SJCRH30 (cell line): ENCODE data around the gene TMEM121B. TPM values are rescaled to one million over a fixed set of nuclear protein-coding genes. Genes with fewer than 3 reads are reported as not detected.

Source experiments
- DNase-seq, 2 experiments: peaks; one replicate each; pipeline ENCODE4 v3.0.0-alpha.2; 2015 to 2020
- H3K27ac ChIP-seq: fragments of 250-450 bp; sonication (Bioruptor Pico); 2 replicates; pipeline ENCODE4 v1.5.1; 2020; ENCODE audit warnings: mild to moderate bottlenecking, moderate library complexity
- H3K27me3 ChIP-seq: fragments of 250-450 bp; sonication (Bioruptor Pico); 2 replicates; pipeline ENCODE4 v1.5.1; 2020; ENCODE audit warnings: mild to moderate bottlenecking, moderate library complexity
- H3K36me3 ChIP-seq: fragments of 250-450 bp; sonication (Bioruptor Pico); 2 replicates; pipeline ENCODE4 v1.5.1; 2020; ENCODE audit warnings: mild to moderate bottlenecking, moderate library complexity
- H3K4me1 ChIP-seq: fragments of 250-450 bp; sonication (Bioruptor Pico); 2 replicates; pipeline ENCODE4 v1.5.1; 2020; ENCODE audit warnings: mild to moderate bottlenecking, moderate library complexity
- H3K4me3 ChIP-seq: fragments of 250-450 bp; sonication (Bioruptor Pico); 2 replicates; pipeline ENCODE4 v1.5.1; 2020; ENCODE audit warnings: mild to moderate bottlenecking, moderate library complexity
- H3K9me3 ChIP-seq: fragments of 250-450 bp; sonication (Bioruptor Pico); replicated peaks from 2 replicates; pipeline ENCODE4 v1.5.1; 2020; ENCODE audit warnings: mild to moderate bottlenecking, moderate library complexity
- total RNA-seq: library from RNA; depleted of rRNA; stranded (reverse); fragments of >200 nt; shearing (Covaris generic); gene quantifications from 2 replicates; pipeline ENCODE4 v1.2.3, GENCODE V29; 2014

The TMEM121B gene
- total RNA-seq, 1 experiment from 2014 or later = 1.9 TPM

GRCh38 chr22:17097701-17098100 is 23.5 kb downstream of the TMEM121B start:
- Histone ChIP-seq H3K9me3 (no peaks in the 10 kb centered on the region), H3K27me3 (no peaks in the 10 kb centered on the region), H3K36me3 (0 out of 2 replicates have a peak, but pooled peaks cover 2% of the 10 kb centered on the region), H3K4me3 (no peak overlapping the region), H3K4me1 (no peaks in the 10 kb centered on the region), H3K27ac (no peak overlapping the region)
- DNase-seq = no peak

GRCh38 chr22:17097062-17097461 is 24.1 kb downstream of the TMEM121B start:
- H3K36me3 ChIP-seq = no peaks in the 10 kb centered on the region
- no peak for DNase-seq
- no peaks in the 10 kb centered on the region for H3K9me3 ChIP-seq
- no peaks in the 10 kb centered on the region for H3K27me3 ChIP-seq
- H3K27ac ChIP-seq = no peak overlapping the region
- H3K4me3 ChIP-seq = no peak overlapping the region
- no peaks in the 10 kb centered on the region for H3K4me1 ChIP-seq

- no peak overlapping the region for H3K27ac ChIP-seq
- H3K4me3 ChIP-seq = no peak overlapping the region
- no peaks in the 10 kb centered on the region for H3K36me3 ChIP-seq
- no peak for DNase-seq
- no peaks in the 10 kb centered on the region for H3K9me3 ChIP-seq
- no peaks in the 10 kb centered on the region for H3K4me1 ChIP-seq
- H3K27me3 ChIP-seq = no peaks in the 10 kb centered on the region
These were observed 25.1 kb downstream of the TMEM121B start for GRCh38 chr22:17096071-17096470.

- Histone ChIP-seq H3K9me3 (no peaks in the 10 kb centered on the region), H3K27me3 (no peaks in the 10 kb centered on the region), H3K36me3 (no peaks in the 10 kb centered on the region), H3K4me3 (no peak overlapping the region), H3K4me1 (no peaks in the 10 kb centered on the region), H3K27ac (no peak overlapping the region)
- peak in 1 of 2 experiments; percentile 37 for DNase-seq
These were observed 25.6 kb downstream of the TMEM121B start for GRCh38 chr22:17095538-17095937.

GRCh38 chr22:17093081-17093480 is 28.1 kb downstream of the TMEM121B start:
- peaks cover under 1% of the 10 kb centered on the region for H3K4me1 ChIP-seq
- no peaks in the 10 kb centered on the region for H3K27me3 ChIP-seq
- H3K36me3 ChIP-seq = no peaks in the 10 kb centered on the region
- H3K9me3 ChIP-seq = no peaks in the 10 kb centered on the region
- no peak overlapping the region for H3K4me3 ChIP-seq
- DNase-seq = no peak
- H3K27ac ChIP-seq = no peak overlapping the region

GRCh38 chr22:17091851-17092250 is 29.3 kb downstream of the TMEM121B start:
- Histone ChIP-seq H3K4me1 (peaks cover 10% of the 10 kb centered on the region), H3K27ac (no peak overlapping the region), H3K9me3 (no peaks in the 10 kb centered on the region), H3K36me3 (no peaks in the 10 kb centered on the region), H3K27me3 (no peaks in the 10 kb centered on the region), H3K4me3 (no peak overlapping the region)
- no peak for DNase-seq

- Histone ChIP-seq H3K27ac (no peak overlapping the region), H3K27me3 (no peaks in the 10 kb centered on the region), H3K9me3 (no peaks in the 10 kb centered on the region), H3K36me3 (no peaks in the 10 kb centered on the region), H3K4me1 (peaks cover 15% of the 10 kb centered on the region), H3K4me3 (no peak overlapping the region)
- no peak for DNase-seq
These were observed 30.6 kb downstream of the TMEM121B start for GRCh38 chr22:17090550-17090949.

GRCh38 chr22:17087498-17088131 is 33.5 kb downstream of the TMEM121B start:
- Histone ChIP-seq H3K36me3 (no peaks in the 10 kb centered on the region), H3K27me3 (no peaks in the 10 kb centered on the region), H3K4me3 (no peak overlapping the region), H3K4me1 (peaks cover 15% of the 10 kb centered on the region), H3K27ac (peak overlapping the region; percentile 32), H3K9me3 (no peaks in the 10 kb centered on the region)
- DNase-seq = peak; percentile 82 to 92

- H3K9me3 ChIP-seq = no peaks in the 10 kb centered on the region
- peak in 1 of 2 experiments; percentile 20 for DNase-seq
- H3K27ac ChIP-seq = peak overlapping the region; percentile 32
- H3K36me3 ChIP-seq = no peaks in the 10 kb centered on the region
- H3K4me1 ChIP-seq = peaks cover 15% of the 10 kb centered on the region
- no peak overlapping the region for H3K4me3 ChIP-seq
- H3K27me3 ChIP-seq = no peaks in the 10 kb centered on the region
These were observed 34.2 kb downstream of the TMEM121B start for GRCh38 chr22:17086788-17087497.

- Histone ChIP-seq H3K9me3 (no peaks in the 10 kb centered on the region), H3K36me3 (no peaks in the 10 kb centered on the region), H3K4me1 (peaks cover 15% of the 10 kb centered on the region), H3K27ac (no peak overlapping the region), H3K27me3 (no peaks in the 10 kb centered on the region), H3K4me3 (no peak overlapping the region)
- no peak for DNase-seq
These were observed 34.9 kb downstream of the TMEM121B start for GRCh38 chr22:17086296-17086695.

- Histone ChIP-seq H3K27ac (no peak overlapping the region; the same call in 1 of the 2 replicates), H3K36me3 (no peaks in the 10 kb centered on the region), H3K4me3 (peak overlapping the region; percentile 68), H3K9me3 (no peaks in the 10 kb centered on the region), H3K27me3 (no peaks in the 10 kb centered on the region), H3K4me1 (peaks cover 15% of the 10 kb centered on the region)
- DNase-seq = no peak
These were observed 35.6 kb downstream of the TMEM121B start for GRCh38 chr22:17085277-17086181.

GRCh38 chr22:17084554-17085276 is 36.4 kb downstream of the TMEM121B start, which contains the start of gene IL17RA:
Gene IL17RA, plus strand, starts transcription at chr22:17085000. Its CDS starts 92 bp downstream, at chr22:17085092.
- peak within 1 kb of the TSS; percentile 28; the same call in 1 of the 2 replicates for H3K27ac ChIP-seq
- no peaks in the 10 kb centered on the region for H3K9me3 ChIP-seq
- no peaks in the 10 kb centered on the region for H3K36me3 ChIP-seq
- DNase-seq = peak; percentile 88
- no peaks in the 10 kb centered on the region for H3K27me3 ChIP-seq
- peaks cover 15% of the 10 kb centered on the region for H3K4me1 ChIP-seq
- peak within 1 kb of the TSS; percentile 68 for H3K4me3 ChIP-seq

- no peaks in the 10 kb centered on the region for H3K36me3 ChIP-seq
- H3K4me3 ChIP-seq = peak overlapping the region; percentile 68
- H3K27me3 ChIP-seq = no peaks in the 10 kb centered on the region
- peaks cover 15% of the 10 kb centered on the region for H3K4me1 ChIP-seq
- H3K9me3 ChIP-seq = no peaks in the 10 kb centered on the region
- DNase-seq = no peak
- H3K27ac ChIP-seq = no peak overlapping the region; the same call in 1 of the 2 replicates
These were observed 37.2 kb downstream of the TMEM121B start for GRCh38 chr22:17083811-17084441.

GRCh38 chr22:17083255-17083654 is 37.9 kb downstream of the TMEM121B start:
- Histone ChIP-seq H3K9me3 (no peaks in the 10 kb centered on the region), H3K27ac (no peak overlapping the region), H3K36me3 (no peaks in the 10 kb centered on the region), H3K27me3 (no peaks in the 10 kb centered on the region), H3K4me3 (no peak overlapping the region), H3K4me1 (peaks cover 15% of the 10 kb centered on the region)
- no peak for DNase-seq
